ENCODE data around the gene ZNF483.
"Not testable (repeated sequence)": the region's sequence is repeated elsewhere in the genome, so short reads cannot be mapped to it uniquely, and the experiment has no call there.

Gene ZNF483

DNA sequence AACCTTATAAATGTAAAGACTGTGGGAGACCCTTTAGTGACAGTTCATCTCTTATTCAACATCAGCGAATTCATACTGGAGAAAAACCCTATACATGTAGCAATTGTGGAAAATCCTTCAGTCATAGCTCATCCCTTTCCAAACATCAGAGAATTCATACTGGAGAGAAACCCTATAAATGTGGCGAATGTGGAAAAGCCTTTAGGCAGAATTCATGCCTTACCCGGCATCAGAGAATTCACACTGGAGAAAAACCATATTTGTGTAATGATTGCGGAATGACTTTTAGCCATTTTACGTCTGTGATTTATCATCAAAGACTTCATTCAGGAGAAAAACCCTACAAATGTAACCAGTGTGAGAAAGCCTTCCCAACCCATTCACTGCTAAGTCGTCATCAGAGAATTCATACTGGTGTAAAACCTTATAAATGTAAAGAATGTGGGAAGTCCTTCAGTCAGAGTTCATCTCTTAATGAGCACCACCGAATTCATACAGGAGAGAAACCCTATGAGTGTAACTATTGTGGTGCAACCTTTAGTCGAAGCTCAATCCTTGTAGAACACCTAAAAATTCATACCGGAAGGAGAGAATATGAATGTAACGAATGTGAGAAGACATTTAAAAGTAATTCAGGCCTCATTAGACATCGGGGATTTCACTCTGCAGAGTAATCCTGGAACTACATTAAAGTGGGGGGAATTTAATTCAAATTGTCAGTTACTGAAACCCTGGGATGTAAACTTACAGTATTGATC, 17.7 kb downstream of the ZNF483 start:
- DNase-seq (ENCODE audit: low spot score): no peak

DNA sequence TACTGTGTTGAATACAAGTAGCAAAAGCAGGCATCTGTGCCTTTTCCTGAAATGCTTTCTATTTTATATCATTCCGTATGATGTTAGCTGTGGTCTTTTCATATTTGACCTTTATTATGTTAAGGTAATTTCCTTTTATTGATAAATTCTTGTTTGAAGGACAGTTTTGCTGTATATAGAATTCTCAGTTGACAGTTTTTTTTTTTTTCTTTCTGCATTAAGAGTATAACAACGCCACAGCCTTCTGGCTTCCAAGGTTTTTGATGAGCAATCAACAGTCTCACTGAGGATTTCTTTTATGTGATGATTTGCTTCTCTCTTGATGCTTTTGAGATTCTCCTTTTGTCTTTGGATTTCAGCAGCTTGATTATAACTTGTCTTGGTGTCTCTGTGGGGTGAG, 23.6 kb downstream of the ZNF483 start:
- no peak for DNase-seq (ENCODE audit: low spot score)

- not testable (repeated sequence) for DNase-seq (ENCODE audit: low spot score)
Observed at GRCh38 chr9:111555425-111555824, 30.4 kb downstream of the ZNF483 start.

GRCh38 chr9:111559000-111559610, 34.1 kb downstream of the ZNF483 start:
- DNase-seq (ENCODE audit: low spot score): peak; percentile 12

DNA sequence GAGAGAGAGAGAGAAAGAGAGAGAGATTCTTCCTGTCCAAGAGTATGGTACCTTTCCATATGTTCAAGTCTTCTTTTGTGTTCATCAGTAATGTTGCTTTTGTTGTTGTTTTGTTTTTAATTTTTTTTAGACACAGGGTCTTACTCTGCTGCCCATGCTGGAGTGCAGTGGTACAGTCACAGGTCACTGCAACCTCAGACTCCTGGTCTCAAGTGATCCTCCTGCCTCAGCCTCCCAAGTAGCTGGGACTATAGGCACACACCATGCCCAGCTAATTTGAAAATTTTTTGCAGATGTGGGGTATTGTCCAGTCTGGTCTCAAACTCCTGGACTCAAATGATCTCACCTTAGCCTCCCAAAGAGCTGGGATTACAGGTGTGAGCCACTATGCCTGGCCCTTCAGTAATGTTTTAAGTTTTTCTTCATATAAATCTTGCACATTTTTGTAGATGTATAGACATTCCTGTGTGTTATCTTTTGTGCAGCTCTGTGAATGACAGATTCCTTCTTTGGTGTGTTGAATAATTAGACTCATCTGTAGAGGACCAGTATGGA, 36.3 kb downstream of the ZNF483 start:
- no peak for DNase-seq (ENCODE audit: low spot score)

- DNase-seq (ENCODE audit: low spot score): no peak
Observed at GRCh38 chr9:111566234-111566633, 41.3 kb downstream of the ZNF483 start.

DNA sequence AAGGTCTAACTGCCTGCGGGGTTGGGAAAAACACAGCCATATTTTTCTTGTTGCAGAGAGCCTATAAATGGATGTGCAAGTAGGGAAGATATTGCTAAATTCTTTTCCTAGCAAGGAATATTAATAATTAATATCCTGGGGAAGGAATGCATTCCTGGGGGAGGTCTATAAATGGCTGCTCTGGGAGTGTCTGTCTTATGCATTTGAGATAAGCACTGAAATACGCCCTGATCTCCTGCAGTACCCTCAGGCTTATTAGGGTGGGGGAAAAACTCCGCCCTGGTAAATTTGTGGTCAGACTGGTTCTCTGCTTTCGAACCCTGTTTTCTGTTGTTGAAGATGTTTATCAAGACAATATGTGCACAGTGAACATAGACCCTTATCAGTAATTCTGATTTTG, 43.1 kb downstream of the ZNF483 start:
- DNase-seq (ENCODE audit: low spot score): not testable (repeated sequence)

DNA sequence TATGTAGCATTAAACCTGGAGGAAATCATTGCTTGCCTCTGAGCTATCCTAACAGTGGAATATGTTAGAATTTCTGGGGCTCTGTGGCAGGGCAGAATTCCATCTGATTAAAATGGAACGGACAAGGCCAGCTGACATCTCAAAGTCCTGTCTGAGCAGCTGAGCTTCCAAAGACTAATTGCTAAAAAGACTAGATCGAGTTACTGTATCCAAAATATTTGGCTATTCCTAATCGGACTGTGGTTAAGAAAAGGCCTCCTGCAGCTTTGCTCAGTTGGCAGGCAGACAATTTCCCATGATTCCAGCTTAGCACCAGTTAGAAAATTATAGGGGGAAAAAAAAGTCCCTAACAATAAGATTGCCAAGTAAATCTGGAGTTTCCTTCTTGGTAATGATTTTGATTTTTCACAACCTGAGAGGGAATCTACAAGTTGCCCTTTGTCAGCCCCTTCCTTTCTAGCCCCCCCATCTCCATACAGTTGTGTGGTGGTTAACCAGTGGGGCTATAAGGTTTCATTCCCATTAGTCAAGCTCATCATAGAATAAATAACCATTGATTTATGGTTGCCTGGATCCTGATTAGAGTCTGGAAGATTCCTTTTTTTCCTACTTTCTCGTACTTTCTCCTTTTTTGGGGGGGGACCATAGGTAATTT, 48.1 kb downstream of the ZNF483 start:
- DNase-seq (ENCODE audit: low spot score): peak; percentile 70

- peak; percentile 38 for DNase-seq (ENCODE audit: low spot score)
Observed at GRCh38 chr9:111582888-111583287, 57.9 kb downstream of the ZNF483 start.

DNA sequence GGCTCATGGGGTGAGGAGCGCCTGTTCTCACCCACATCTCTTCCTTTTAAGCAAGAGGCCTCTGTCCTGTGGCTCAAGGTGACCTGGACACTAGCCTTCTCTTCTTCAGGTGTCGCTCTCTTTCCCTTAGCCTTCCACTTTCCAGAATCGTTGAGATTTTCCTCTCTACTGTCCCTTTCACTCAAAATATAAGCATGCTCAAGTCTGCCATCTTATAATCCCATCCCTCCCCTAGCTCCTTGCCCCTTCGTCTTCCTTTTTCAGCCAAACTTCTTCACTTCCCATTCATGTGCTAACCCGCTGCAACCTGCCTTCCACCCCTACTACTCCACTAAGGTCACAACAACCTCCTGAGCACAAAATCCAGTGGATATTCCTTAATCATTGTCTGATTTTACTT, 61.4 kb downstream of the ZNF483 start:
- no peak for DNase-seq (ENCODE audit: low spot score)

- no peak for DNase-seq (ENCODE audit: low spot score)
Observed at GRCh38 chr9:111588846-111589245, 63.9 kb downstream of the ZNF483 start.

- DNase-seq (ENCODE audit: low spot score): peak; percentile 47
Observed at GRCh38 chr9:111597852-111598732, 73.1 kb downstream of the ZNF483 start.

DNA sequence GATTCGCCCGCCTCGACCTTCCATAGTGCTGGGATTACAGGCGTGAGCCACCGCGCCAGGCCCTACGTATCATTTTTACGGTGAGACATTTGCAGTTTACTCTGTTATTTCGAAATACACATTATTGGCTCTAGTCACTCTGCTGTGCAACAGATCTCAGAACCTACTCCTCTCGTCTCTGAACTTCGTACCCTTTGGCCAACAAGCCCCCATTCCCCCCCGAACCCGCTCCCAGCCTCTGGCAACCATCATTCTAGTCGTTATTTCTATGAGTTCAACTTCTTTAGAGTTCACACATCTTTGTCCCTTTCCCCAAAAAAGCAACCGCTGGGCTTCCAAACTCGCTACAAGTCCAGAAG, 73.7 kb downstream of the ZNF483 start:
- DNase-seq (ENCODE audit: low spot score): peak; percentile 30

GRCh38 chr9:111599092-111599954, 74.3 kb downstream of the ZNF483 start, which contains the start of gene PTGR1:
Gene PTGR1, minus strand, starts transcription at chr9:111599647. Its CDS starts 2,225 bp downstream, at chr9:111597422.
- peak; percentile 89 for DNase-seq (ENCODE audit: low spot score)

DNA sequence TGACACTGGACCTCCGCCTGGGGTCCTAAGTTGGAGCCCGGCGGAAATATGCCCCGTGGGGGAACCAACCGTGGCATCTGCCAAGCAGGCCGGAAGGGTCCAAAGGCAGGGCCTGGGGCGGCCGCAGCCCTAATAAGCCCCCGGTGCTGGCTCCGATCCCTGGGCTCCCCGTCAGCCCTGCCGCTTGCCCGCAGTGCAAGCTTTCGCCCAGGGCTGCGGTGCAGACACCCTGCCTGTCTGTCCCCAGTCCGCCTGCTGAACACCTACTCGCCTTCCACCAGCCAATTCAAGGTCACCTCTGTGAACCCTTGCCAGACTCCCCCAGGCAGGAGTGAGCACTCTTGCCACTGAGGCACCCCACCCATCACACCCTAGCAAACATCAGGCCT, 75.0 kb downstream of the ZNF483 start:
- no peak for DNase-seq (ENCODE audit: low spot score)

- DNase-seq (ENCODE audit: low spot score): no peak
Observed at GRCh38 chr9:111601237-111602018, 76.4 kb downstream of the ZNF483 start.

- DNase-seq (ENCODE audit: low spot score): no peak
Observed at GRCh38 chr9:111603041-111603440, 78.1 kb downstream of the ZNF483 start.

GRCh38 chr9:111604054-111604615, 79.2 kb downstream of the ZNF483 start:
- no peak for DNase-seq (ENCODE audit: low spot score)

GRCh38 chr9:111605041-111605559, 80.1 kb downstream of the ZNF483 start:
- DNase-seq (ENCODE audit: low spot score): no peak

DNA sequence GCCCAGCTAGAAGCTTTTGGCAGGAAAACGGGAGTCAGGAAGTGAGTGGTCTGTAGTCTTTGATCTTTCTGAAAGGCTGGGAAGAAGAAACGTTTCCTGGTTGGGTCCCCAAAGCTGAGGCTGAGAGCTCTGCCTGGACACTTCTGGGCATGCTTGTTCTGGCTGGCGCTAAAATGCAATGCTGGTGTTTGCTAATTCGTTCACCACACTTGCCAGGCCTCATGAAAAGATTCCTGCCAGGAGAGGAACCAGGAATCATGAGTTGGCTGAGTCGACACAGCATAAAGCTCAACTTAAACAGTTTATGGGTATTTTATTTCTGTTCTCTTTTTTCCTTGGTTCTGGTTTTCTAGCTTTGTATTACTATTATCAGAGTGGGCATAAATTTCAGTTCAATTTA, 85.2 kb downstream of the ZNF483 start:
- no peak for DNase-seq (ENCODE audit: low spot score)

All from AG08395 (cell line).